GM19238 (cell line): ENCODE results near the gene ZNF148.

Experiments
- DNase-seq: peaks from one replicate; pipeline ENCODE4 v3.0.0; 2011; ENCODE audit warnings: low spot score; ENCODE audit not compliant: insufficient read length

ZNF148 gene

GRCh38 chr3:125192190-125193035, 182.7 kb downstream of the ZNF148 start:
- DNase-seq, result peak; percentile 67

- DNase-seq, result no peak
Observed at GRCh38 chr3:125191730-125192129, 183.4 kb downstream of the ZNF148 start.

- no peak for DNase-seq
Observed at GRCh38 chr3:125191256-125191655, 183.9 kb downstream of the ZNF148 start.

- no peak for DNase-seq
Observed at GRCh38 chr3:125190786-125191185, 184.3 kb downstream of the ZNF148 start.

GRCh38 chr3:125189378-125190165, 185.6 kb downstream of the ZNF148 start:
- no peak for DNase-seq

GRCh38 chr3:125188955-125189354, 186.2 kb downstream of the ZNF148 start:
- DNase-seq, result no peak

GRCh38 chr3:125187599-125187910, 187.6 kb downstream of the ZNF148 start:
- DNase-seq, result no peak

GRCh38 chr3:125186800-125187598, 188.1 kb downstream of the ZNF148 start:
- DNase-seq, result no peak

GRCh38 chr3:125186261-125186787, 188.8 kb downstream of the ZNF148 start:
- DNase-seq, result no peak

- DNase-seq, result no peak
Observed at GRCh38 chr3:125185805-125186204, 189.3 kb downstream of the ZNF148 start.

- DNase-seq, result no peak
Observed at GRCh38 chr3:125179884-125180240, 195.3 kb downstream of the ZNF148 start.

- DNase-seq, result no peak
Observed at GRCh38 chr3:125179143-125179883, 195.8 kb downstream of the ZNF148 start.

GRCh38 chr3:125177746-125178145, 197.4 kb downstream of the ZNF148 start:
- DNase-seq, result no peak
